Kidney glomerular epithelial cell (primary cell): ENCODE data around the gene FBXL2.
A peak's percentile ranks its signal among the peaks of the same experiment; 100 is the strongest.

Experiments used
- DNase-seq: peaks from one replicate; lab custom pipeline; 2025; lab: John Stamatoyannopoulos, UW

The FBXL2 gene, protein sequence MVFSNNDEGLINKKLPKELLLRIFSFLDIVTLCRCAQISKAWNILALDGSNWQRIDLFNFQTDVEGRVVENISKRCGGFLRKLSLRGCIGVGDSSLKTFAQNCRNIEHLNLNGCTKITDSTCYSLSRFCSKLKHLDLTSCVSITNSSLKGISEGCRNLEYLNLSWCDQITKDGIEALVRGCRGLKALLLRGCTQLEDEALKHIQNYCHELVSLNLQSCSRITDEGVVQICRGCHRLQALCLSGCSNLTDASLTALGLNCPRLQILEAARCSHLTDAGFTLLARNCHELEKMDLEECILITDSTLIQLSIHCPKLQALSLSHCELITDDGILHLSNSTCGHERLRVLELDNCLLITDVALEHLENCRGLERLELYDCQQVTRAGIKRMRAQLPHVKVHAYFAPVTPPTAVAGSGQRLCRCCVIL

DNA sequence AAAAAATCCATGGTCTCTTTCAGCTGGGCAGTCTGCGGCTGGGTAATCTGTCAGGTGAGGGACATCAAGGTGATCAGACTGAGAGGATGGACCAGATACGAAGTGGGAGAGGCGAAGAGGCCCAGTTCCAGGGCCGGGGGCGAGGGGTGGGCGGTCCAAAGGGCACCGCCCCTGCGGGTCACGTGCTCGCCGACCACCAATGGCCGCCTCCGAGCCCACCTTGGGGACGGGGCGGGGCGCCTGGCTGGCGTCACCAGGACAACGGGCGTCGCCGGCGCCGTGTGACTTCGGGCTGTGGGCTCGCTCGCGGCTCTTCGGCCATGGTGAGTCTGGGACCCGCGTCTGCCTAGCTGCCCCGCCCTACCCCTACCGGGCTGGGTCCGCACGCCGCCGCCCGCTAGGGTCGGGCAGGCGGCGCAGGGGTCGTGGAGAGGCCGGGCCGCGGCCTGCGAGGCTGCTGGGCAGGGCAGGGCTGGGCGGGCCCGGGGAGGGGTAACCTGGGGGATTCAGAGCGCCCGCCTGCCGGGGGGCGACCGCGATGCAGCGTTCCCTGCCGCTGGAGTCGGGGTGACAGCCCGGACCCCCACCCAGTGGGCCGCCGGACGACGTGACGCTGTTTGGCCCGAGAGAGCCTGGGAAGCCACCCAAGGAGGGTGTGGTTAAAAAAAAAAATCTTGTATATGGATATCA, at the start of gene FBXL2:
Gene FBXL2 (plus strand): TSS at position 250 of the 690 bp plus-strand sequence. CDS start 71 bp downstream, at position 321.
- DNase-seq: peak; percentile 26

DNA sequence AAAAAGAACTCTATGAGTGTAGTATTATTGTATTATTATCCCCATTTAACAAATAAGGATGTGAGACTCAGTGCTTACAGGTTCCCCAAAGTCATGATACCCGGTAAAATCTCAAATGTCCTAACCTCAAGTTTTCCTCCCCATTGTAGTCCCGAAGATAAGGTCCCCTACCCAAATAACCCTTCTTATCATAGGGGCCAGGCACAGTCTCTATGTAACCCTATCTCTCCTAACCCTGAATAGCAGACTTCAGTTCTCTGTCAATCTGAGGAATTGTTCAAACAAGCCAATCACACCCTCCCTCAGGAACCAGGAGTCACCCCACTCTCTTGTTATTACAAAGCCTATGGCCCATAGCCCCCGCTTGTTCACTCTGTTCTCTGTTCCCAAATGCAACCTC, 48.2 kb upstream of the FBXL2 start:
- DNase-seq: no peak

DNA sequence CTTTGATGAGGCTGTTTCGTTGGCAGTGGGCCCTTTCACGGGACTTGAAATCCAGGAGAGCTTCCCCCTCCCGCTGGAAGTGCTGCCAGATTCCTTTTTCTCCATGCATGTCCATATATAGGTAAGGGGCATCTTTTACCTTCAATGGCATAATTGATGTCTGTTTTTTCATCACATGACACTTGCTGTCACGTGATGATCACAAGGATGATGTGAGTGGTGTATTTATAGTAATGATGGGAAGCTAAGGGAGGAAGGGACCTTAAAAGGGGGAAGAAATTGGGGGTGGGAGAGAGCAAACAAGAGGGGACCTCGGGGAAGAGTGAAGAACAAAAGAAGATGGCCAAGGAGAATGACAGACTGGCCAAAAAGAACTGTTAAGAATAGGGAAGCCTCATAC, 47.3 kb upstream of the FBXL2 start:
- DNase-seq: no peak

DNA sequence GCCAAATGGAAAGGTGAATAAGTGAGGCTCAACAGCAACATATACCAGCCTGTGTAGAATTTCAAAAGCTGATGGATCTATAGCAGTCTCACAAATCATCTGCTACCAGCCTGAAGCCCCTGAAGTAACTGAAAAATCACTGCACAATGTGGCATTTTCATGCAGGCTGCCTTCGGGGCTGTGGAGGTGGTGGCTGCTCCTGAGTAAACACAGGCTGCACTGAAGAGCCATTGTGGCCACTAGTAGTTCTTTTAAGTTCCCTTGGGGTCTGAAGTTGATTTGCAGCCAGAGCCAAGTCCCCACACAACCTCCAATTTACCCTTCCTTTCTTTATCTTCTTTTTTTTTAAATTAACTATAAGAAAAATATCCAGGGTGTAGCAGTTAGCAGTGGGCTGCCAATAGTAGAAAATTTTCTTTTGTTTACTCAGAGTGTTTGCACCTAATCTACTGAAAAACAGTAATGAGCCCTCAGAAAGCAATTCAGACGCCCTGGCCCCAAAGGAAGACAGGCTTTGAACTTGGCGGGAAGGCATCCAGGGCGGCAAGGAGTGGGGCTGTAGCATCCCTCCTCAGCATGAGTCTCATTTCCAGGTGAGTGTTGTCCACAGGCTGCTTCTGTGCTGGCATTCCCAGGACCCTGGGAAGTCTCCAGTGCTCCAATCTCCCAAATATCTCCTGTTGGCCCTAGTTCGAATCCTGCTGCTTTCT, 45.3 kb upstream of the FBXL2 start:
- DNase-seq: no peak

DNA sequence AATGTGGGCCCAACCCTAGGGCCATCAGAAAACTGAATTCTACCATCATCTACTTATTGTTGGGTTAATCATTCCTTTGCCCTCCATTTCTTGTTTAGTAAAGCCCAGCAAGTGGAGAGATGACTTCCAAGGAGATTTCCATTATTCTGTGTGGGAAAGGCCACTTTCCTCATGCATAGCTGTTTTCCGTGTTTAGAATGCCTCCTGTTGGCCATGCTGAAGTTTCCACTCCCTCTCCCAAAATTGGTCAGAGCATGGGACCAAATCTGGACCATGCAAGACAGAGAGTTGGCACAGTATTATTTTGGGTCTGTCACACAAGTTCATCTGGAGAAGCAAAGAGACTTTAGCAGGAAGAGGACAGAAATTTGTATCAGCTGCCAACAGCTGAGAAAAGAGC, 43.4 kb upstream of the FBXL2 start:
- no peak for DNase-seq

DNA sequence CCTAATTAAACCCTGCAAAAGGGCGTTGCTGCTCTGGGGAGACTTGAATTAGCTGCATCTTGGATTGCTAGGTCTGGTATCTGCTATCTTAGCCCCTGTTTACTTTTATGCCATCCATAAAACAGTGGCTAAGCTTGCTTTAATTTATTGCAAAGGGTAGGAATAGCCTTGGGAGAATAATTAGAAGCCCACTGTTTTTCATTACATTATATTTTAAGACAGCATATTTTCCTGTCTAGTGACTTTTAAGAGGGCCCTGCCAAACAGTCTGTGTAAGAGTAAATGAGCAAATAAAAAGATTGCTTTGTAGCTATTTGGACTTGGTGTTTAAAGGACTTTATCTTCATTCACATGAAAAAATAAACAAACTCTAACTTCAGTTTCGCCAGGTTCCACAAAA, 41.2 kb upstream of the FBXL2 start:
- no peak for DNase-seq

DNA sequence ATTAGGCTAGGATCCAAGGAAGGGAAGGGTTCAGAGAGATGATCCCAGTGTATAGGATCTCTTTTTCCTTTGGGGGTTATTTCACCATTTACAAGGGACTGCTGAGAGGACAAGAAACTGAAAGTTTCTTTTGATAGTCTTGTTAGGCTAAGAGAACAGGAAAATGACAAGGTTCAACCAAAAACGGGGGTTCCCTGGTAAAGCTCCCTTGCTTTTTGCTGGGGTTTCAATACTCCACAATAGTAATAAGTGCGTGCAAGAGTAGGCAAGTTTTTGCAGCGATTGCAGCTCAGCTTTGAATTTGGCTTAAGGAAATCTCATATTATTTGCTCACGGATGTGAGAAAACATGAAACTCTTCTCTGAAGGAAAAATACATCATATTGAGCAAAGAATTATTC, 39.8 kb upstream of the FBXL2 start:
- no peak for DNase-seq

DNA sequence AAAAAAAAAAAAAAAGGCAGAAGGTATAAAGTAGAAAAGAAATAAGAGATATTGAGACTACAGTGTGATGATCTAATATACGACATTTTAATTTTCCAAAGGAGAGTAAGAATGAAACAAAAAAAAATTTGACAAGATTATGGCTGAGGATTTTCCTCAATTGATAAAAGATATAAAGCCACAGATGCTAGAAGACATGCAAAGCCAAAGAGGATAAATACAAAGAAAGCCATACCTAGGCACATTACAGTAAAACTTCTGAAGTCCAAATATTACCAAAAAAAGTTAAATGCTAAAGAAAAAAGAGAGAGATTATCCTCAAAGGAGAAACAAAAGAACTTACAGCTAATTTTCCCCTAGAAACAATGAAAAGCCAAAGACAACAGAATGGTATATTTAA, 38.3 kb upstream of the FBXL2 start:
- DNase-seq: no peak

DNA sequence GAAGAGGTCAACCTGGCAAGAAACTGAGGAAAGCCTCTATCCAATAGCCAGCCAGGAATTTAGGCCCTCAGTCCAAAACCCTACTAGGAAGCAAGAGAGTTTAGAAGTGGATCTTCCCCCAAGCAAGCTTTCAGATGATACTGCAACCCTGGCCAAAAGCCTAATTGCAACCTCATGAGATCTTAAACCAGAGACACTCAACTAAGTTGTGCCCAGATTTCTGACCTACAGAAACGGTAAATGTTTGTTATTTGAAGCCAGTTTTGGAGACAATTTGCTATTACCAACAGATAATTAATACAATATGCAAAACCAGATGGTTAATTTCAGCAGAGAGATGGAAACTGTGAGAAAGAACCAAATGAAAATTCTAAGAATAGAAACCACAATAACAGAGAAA, 37.0 kb upstream of the FBXL2 start:
- no peak for DNase-seq

DNA sequence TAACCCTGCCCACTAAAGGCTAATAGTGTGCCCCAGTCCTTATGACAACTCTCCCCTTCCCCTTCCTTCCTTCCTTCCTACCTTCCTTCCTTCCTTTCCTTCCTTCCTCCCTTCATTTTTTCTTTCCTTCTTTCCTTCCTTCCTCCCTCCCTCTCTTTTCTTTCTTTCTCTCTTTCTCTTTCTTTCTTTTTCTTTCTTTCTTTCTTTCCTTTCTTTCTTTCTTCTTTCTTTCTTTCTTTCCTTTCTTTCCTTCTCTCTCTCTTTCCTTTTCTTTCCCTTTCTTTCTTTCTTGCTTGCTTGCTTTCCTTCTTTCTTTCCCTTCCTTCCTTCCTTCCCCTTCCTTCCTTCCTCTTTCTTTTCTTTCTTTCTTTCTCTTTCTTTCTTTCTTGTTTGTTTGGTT, 30.5 kb upstream of the FBXL2 start:
- DNase-seq: no peak

DNA sequence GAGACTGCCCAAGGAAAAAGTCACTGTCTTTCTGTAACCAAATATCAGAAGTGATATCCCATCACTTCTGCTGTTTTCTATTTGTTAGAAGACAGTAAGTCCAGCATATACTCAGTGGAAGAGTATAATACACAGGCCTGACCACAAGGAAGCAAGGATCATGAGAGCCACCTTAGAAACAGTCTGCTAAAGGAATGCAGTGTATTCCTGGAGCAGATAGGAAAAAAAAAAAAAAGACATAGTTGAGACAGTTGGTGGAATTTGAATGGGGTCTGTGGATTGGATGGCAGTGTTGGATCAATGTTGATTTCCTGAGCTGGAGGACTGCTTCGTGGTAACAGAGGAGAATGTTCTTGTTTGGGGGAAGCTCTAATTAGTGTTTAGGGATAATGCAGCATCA, 26.5 kb upstream of the FBXL2 start:
- no peak for DNase-seq

DNA sequence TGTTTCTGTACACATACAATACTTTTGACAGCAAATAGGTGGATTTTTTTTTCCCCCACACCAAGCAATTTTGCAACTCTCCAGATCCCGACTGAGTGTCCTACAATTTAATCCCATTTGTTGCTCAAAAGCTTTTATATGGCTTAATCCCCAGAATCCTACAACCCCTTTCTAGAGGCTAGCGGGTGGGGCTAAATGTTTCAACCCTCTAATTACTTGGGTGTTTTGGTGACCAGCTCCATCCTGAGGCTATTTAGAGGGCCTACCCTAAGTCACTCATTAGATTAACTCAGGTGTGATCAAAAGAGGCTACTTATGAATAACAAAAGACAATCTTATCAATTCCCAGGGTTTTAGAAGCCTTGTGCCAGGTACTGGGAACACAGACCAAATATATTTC, 21.0 kb upstream of the FBXL2 start:
- no peak for DNase-seq

DNA sequence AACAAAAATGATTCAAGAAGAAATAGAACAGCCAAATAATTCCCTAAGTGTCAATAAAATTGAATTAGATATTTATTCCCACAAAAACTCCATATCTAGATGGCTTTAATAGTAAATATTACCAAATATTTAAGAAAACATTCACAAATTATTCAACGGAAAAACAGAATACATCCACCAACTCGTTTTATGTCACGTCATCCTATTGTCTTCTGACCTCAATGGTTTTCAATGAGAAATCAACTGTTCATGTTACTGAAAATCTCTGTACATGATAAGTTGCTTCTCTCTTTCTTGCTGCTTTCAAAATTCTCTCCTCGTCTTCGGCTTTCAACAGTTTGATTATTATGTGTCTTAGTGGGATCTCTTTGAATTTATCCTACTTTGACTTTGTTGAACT, 17.1 kb upstream of the FBXL2 start:
- no peak for DNase-seq

DNA sequence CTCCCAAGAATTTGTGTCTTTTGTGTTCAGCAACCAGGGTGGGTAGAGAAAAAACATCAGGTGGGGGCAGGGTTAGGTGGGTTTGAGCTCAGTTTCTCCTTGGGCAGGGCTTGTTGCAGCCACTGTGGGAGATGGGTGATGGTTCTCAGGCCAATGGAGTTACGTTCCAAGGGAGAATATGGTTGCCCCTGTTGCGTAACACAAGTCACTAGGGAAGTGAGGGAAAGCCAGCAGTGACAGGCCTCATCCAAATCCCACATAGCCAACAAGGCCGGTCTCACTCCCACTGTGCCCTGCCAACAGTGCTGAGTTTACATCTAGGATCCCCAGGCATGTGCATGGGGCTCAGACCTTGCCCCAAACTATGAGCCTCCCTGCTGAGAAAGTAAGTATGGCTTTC, 7.9 kb upstream of the FBXL2 start:
- DNase-seq: no peak

DNA sequence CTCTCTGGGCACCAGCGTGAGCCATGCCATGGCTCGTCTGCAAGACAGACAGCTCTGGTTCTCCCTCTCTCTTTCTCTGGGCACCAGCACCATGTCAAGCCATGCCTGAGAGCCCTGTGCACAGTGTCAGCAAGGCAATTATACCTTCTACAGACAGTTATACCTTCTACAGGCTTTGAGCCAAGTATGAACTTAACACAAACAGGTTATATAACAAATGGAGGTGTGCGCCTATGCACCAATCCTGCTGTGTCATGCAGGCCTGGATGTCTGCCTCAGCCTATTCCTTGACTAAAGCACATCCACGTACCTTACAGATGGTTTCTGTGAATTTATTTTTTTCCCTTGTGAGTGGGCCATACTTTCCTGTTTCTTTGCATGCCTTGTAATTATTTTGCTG, 5.9 kb upstream of the FBXL2 start:
- DNase-seq: no peak

DNA sequence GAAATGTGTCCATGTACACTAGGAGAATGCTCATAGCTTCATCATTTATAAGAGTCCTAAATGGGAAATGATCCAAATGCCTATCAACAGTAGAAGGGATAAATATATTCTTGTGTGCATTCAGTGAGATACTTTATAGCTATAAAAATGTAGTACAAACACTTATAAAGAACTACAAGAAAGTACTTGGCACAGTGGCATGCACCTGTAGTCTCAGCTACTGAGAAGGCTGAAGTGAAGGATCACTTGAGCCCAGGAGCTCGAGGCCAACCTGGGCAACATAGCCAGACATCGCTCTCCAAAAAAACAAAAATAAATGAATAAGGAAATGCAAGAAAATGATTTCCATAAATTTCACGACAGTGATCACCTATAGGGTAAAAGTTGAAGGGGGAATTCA, 3.6 kb upstream of the FBXL2 start:
- DNase-seq: no peak

DNA sequence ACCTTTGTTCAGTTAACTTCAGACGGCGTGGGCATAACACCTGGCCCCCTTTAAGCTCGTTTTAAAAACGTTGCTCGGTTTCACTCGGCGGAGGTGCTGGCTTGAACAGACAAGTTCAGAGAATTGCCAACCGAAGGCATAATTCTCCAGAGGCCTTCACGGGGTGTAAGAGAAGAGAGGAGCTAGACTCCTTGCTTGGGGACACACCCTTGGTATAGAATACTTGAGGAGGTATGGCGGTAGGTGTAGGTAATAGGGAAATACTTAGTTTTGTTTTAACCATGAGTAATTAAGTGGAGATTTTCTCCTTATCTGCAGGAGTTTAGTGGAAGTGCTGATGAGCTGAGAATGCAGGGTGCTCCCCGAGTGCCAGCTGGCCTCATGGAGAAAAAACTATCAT, 921 bp downstream of the FBXL2 start:
- peak; percentile 34 for DNase-seq

DNA sequence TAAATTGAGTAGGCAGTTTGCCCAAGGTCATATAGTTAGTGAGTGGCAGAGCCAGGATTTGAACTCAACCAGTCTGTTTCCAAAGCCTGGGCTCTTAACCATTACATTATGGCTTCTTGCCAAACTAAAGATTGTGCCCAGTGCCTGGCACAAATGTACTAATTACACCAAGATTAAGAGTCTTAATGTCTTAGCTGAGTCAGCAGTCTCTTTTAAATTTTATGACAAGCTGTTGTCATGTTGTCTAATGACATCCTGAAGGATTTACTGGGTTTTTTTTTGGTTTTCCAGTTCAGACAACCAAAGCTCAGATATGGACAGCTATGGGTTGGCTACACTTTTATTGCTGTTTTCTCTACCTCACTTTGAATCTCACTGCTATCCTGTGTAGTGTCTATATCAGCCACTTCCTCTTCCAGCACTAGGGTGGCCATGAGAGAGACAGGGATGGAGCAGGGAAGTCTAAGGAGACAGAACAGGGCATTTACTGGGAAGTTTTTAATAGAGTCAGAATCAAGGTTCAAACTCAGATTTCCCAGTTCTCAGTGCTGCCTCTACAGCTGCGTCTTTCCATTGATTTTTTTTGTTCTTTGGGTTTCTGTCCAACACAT, 10.5 kb downstream of the FBXL2 start:
- no peak for DNase-seq

DNA sequence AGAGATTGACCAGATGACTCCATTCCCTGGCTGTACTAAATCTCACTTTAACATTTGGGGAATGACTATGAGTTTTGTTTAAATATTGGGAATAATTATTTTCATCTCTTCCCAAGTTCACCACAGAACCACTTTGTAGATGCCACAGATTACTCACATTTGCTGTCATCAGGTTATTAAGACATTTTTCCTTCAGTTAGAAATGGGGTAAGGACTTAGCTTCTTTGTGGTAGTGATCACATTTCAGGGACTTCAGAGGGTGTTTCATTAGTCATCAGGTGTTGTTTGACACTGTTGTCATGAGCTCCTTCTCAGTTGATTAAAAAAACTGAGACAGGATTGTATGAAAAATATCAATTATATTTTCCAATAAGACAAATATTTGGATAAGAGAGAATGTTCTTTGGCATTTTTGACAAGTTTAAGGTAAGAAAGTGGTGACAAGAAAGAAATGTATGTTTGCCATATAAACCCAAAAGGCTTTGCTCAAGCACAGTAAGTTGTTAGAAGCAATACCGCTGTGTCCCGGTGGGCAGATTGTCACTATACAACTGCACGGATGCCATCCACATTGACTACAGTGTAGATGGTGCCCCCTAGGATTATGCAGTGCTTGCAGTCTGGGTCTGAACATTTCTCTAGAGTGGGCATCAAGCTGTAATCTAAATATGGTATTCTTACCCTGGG, 22.3 kb downstream of the FBXL2 start:
- DNase-seq: peak; percentile 49

DNA sequence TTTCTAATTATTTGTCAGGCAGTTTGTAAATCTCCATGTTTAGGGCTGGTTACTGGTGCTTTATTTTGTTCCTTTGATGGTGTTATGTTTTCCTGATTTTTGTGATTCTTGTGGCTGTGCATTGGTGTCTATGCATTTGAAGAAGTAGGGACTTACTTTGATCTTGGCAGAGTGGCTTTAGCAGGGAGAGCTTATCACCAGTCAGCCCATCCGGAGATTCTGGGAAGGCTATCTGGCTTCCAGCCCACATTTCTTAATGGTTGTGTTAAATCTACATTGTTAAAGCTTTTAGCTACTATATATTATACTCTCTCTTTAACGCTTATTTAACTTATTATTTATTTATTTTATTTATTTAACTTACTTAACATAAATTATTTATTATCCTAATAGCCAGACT, 35.1 kb downstream of the FBXL2 start:
- no peak for DNase-seq

DNA sequence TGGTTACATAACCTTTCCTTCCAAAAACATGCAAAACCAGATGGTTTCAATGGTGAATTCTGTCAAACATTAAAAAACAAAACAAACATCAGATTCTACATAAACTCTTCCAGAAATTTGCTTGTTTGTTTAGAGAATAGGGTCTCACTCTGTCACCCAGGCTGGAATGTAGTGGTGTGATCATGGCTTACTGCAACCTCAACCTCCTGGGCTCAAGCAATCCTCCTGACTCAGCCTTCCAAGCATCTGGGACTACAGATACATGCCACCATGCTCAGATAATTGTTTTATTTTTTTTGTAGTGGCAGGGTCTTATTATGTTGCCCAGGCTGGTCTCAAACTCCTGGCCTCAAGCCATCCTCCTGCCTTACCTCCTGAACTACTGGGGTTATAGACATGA, 36.1 kb downstream of the FBXL2 start:
- DNase-seq: no peak

DNA sequence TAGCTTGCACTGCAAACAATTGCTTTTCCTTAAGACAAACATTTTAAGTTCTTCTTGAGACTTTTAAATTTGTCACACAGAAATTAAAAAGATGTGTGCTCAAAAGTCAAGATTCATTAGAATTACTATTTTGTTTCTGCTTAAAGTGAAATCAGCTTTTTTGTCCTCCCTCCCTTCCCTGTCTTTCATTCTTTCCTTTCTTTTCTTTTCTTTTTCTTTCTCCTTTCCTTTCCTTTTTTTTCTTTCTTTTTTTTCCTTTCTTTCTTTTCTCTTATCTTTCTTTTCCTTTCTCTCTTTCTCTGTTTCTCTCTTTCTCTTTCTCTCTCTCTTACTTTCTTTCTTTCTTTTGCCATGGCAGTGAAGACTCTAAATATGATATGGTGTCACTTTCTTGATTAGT, 37.8 kb downstream of the FBXL2 start:
- DNase-seq: no peak
